ENCODE measurements around the gene LILRB4.
"Not testable (repeated sequence)": the region's sequence is repeated elsewhere in the genome, so short reads cannot be mapped to it uniquely, and the experiment has no call there.

The LILRB4 gene

GRCh38 chr19:54708781-54709180 lies 46.0 kb downstream of the LILRB4 start:
- no peak for DNase-seq (ENCODE audit: low spot score)
- no peak for TF ChIP-seq CTCF (IDR thresholded peaks at IDR 0.05; ENCODE audit: extremely low read depth, missing control alignments)

- DNase-seq (ENCODE audit: low spot score): no peak
- TF ChIP-seq CTCF (IDR thresholded peaks at IDR 0.05; ENCODE audit: extremely low read depth, missing control alignments): no peak
These were observed 46.6 kb downstream of the LILRB4 start for GRCh38 chr19:54709212-54709948.

GRCh38 chr19:54709956-54710355 lies 47.2 kb downstream of the LILRB4 start:
- not testable (repeated sequence) for DNase-seq (ENCODE audit: low spot score)

Data from GM20000 (cell line).